T-cell (primary cell): ENCODE results near the gene SH3RF3. TPM values are rescaled to one million over a fixed set of nuclear protein-coding genes. Genes with fewer than 3 reads are reported as not detected.
"Not testable (repeated sequence)": the region's sequence is repeated elsewhere in the genome, so short reads cannot be mapped to it uniquely, and the experiment has no call there.

Source experiments
- ATAC-seq, 4 experiments: fragments of 200-7000 bp in 3 of 4; fragments of 150-1000 bp in 1 of 4; cut with Tn5 transposase; replicated peaks in 1 of 4; 1 replicate in 3 of 4; 2 replicates in 1 of 4; pipeline ENCODE4 v1.10.0; 2021; ENCODE audit warnings: moderate library complexity in 3 of 4, mild to moderate bottlenecking in 2 of 4, moderate number of reproducible peaks in 1 of 4
- CTCF ChIA-PET, 2 donors: fragments of 300-600 bp; sonication (Branson Sonifier 250); formaldehyde crosslinking; loops; one replicate each; lab custom pipeline; 2022; ENCODE audit warnings: antibody characterized with exemption in 2 of 2; lab: Charles Lee
- POLR2A ChIA-PET, 2 donors: fragments of 300-600 bp; sonication (Branson Sonifier 250); formaldehyde crosslinking; loops; one replicate each; lab custom pipeline; 2022; ENCODE audit warnings: antibody characterized with exemption in 2 of 2; lab: Charles Lee
- DNase-seq, 35 experiments: peaks; one replicate each; pipeline versions ENCODE4 v3.0.0 to v3.0.0-alpha.2; 2013 to 2023
- H3K27ac ChIP-seq: one replicate; pipeline ENCODE4 v1.5.1; 2013; ENCODE audit warnings: low read length
- H3K27me3 ChIP-seq, 2 experiments: replicated peaks in 1 of 2; 1 replicate in 1 of 2; 2 replicates in 1 of 2; pipeline versions ENCODE4 v1.6.1 to v1.7.0; 2013; ENCODE audit warnings: low read length in 1 of 2, mixed read lengths in 1 of 2; ENCODE audit not compliant: control insufficient read depth in 2 of 2, insufficient read depth in 2 of 2; ENCODE audit errors: extremely low read depth in 1 of 2
- H3K36me3 ChIP-seq, 2 donors: 1 replicate in 1 of 2; 2 replicates in 1 of 2; pipeline versions ENCODE4 v1.6.1 to v1.7.0; 2013; ENCODE audit warnings: low read length in 1 of 2; ENCODE audit not compliant: control insufficient read depth in 2 of 2, insufficient read depth in 1 of 2; ENCODE audit errors: extremely low read depth in 1 of 2
- H3K4me1 ChIP-seq, 2 experiments: 1 replicate in 1 of 2; 2 replicates in 1 of 2; pipeline versions ENCODE4 v1.6.1 to v1.7.0; 2013; ENCODE audit warnings: low read length in 2 of 2, mixed read lengths in 1 of 2; ENCODE audit not compliant: insufficient read depth in 2 of 2, control insufficient read depth in 1 of 2; ENCODE audit errors: extremely low read depth in 1 of 2
- H3K4me3 ChIP-seq, 2 donors: 1 replicate in 1 of 2; 2 replicates in 1 of 2; pipeline versions ENCODE4 v1.5.1 to v1.7.0; 2013; ENCODE audit warnings: mild to moderate bottlenecking in 2 of 2, low read length in 1 of 2, moderate library complexity in 1 of 2; ENCODE audit not compliant: control insufficient read depth in 1 of 2; ENCODE audit errors: extremely low read depth in 1 of 2
- H3K9me3 ChIP-seq: 2 replicates; pipeline ENCODE4 v1.7.0; 2013
- H3K27ac Mint-ChIP-seq, 2 donors: one replicate each; pipeline ENCODE4 v1.8.0; 2020 to 2021; ENCODE audit warnings: mild to moderate bottlenecking in 2 of 2, mixed read lengths in 2 of 2
- H3K27me3 Mint-ChIP-seq, 2 donors: one replicate each; pipeline ENCODE4 v1.8.0; 2021 to 2022; ENCODE audit warnings: mixed read lengths in 2 of 2
- H3K36me3 Mint-ChIP-seq: one replicate; pipeline ENCODE4 v1.8.0; 2021; ENCODE audit warnings: mixed read lengths
- H3K4me1 Mint-ChIP-seq, 3 donors: one replicate each; pipeline ENCODE4 v1.8.0; 2020 to 2022; ENCODE audit warnings: mixed read lengths in 3 of 3, mild to moderate bottlenecking in 1 of 3
- H3K4me3 Mint-ChIP-seq, 3 donors: one replicate each; pipeline ENCODE4 v1.8.0; 2020 to 2022; ENCODE audit warnings: mild to moderate bottlenecking in 3 of 3, mixed read lengths in 3 of 3, moderate library complexity in 3 of 3
- H3K9me3 Mint-ChIP-seq, 3 donors: one replicate each; pipeline ENCODE4 v1.8.0; 2020 to 2022; ENCODE audit warnings: mixed read lengths in 3 of 3
- WGBS: methylation state at CpG from one replicate; pipeline ENCODE4 v1.1.5; 2013; ENCODE audit warnings: missing lambda C conversion rate; ENCODE audit not compliant: insufficient coverage; 5-methylcytosine and 5-hydroxymethylcytosine counted together
- total RNA-seq, 35 experiments: library from RNA in 6 of 35; stranded (reverse) in 6 of 35; fragments of 120-200 nt in 1 of 35; gene quantifications; one replicate each; pipeline versions ENCODE4 v1.2.1 to v1.2.4 and lab custom pipeline; 2013 to 2026

The SH3RF3 gene
- total RNA-seq, 5 donors from 2014 or later (not counting 1 experiment from before 2014, with no cell fraction given), result 1.8 to 4.6 (median 3.6) TPM

GRCh38 chr2:109533823-109534222, 404.8 kb downstream of the SH3RF3 start:
- no peaks in the 10 kb centered on the region for H3K9me3 ChIP-seq
- H3K4me3 ChIP-seq, result no peak overlapping the region
- Mint-ChIP-seq H3K27me3 (peaks cover 5 to 27% of the 10 kb centered on the region in 2 donors), H3K9me3 (no peaks in the 10 kb centered on the region), H3K27ac (no peak overlapping the region), H3K36me3 (no peaks in the 10 kb centered on the region), H3K4me1 (no peaks in the 10 kb centered on the region), H3K4me3 (no peak overlapping the region)
- no peaks in the 10 kb centered on the region for H3K36me3 ChIP-seq
- ChIA-PET POLR2A (no interaction called here), CTCF (interaction anchor here in 1 of 2 donors (2.7 kb wide), 1 partner anchor 9 kb away, joined by 9 read pairs; no protein-coding TSS in a partner anchor)
- no peaks in the 10 kb centered on the region for H3K4me1 ChIP-seq
- H3K27me3 ChIP-seq, result peaks cover 0 to 18% of the 10 kb centered on the region in 2 experiments
- no peak overlapping the region for H3K27ac ChIP-seq
- WGBS, result 91% methylated on average over 6 of the region's 7 CpGs
- DNase-seq (no peak), ATAC-seq (no peak)

- Histone ChIP-seq H3K4me1 (no peaks in the 10 kb centered on the region), H3K4me3 (no peak overlapping the region), H3K27ac (no peak overlapping the region), H3K9me3 (no peaks in the 10 kb centered on the region), H3K27me3 (peaks cover 0 to 6% of the 10 kb centered on the region in 2 experiments), H3K36me3 (no peaks in the 10 kb centered on the region)
- ATAC-seq, result no peak
- Mint-ChIP-seq H3K36me3 (no peaks in the 10 kb centered on the region), H3K4me1 (no peaks in the 10 kb centered on the region), H3K4me3 (no peak overlapping the region), H3K27ac (no peak overlapping the region), H3K27me3 (peaks cover 4 to 22% of the 10 kb centered on the region in 2 donors), H3K9me3 (no peaks in the 10 kb centered on the region)
- DNase-seq, result no peak
- ChIA-PET CTCF (interaction anchor here in 1 of 2 donors (0.5 kb wide), 1 partner anchor 13 kb away, joined by 4 read pairs; no protein-coding TSS in a partner anchor), POLR2A (no interaction called here)
- WGBS, result 70% methylated on average over 4 of the region's 6 CpGs
Measured at GRCh38 chr2:109535217-109535946, 406.4 kb downstream of the SH3RF3 start.

GRCh38 chr2:109536556-109536955, 407.6 kb downstream of the SH3RF3 start:
- H3K36me3 ChIP-seq, CTCF ChIA-PET, DNase-seq, H3K9me3 Mint-ChIP-seq, H3K27me3 ChIP-seq, ATAC-seq, H3K4me3 ChIP-seq, POLR2A ChIA-PET, H3K4me1 Mint-ChIP-seq, H3K36me3 Mint-ChIP-seq, H3K4me3 Mint-ChIP-seq, H3K9me3 ChIP-seq, H3K27ac ChIP-seq, H3K27ac Mint-ChIP-seq, H3K4me1 ChIP-seq: not testable (repeated sequence)
- WGBS, result 56% methylated on average over 3 of the region's 3 CpGs
- peaks cover 4 to 17% of the 10 kb centered on the region in 2 donors for H3K27me3 Mint-ChIP-seq

- CTCF ChIA-PET, result no interaction called here
Measured at GRCh38 chr2:109537565-109538222, 408.7 kb downstream of the SH3RF3 start.

GRCh38 chr2:109538546-109538945, 409.5 kb downstream of the SH3RF3 start:
- ATAC-seq (no peak), DNase-seq (no peak)
- H3K4me1 ChIP-seq, result no peaks in the 10 kb centered on the region
- Mint-ChIP-seq H3K9me3 (no peaks in the 10 kb centered on the region), H3K4me1 (no peaks in the 10 kb centered on the region), H3K27ac (no peak overlapping the region), H3K27me3 (peaks cover 0 to 11% of the 10 kb centered on the region in 2 donors), H3K36me3 (no peaks in the 10 kb centered on the region), H3K4me3 (no peak overlapping the region)
- ChIA-PET POLR2A (no interaction called here), CTCF (no interaction called here)
- no peaks in the 10 kb centered on the region for H3K36me3 ChIP-seq
- no peak overlapping the region for H3K4me3 ChIP-seq
- no peaks in the 10 kb centered on the region for H3K9me3 ChIP-seq
- 88% methylated on average over 2 of the region's 8 CpGs for WGBS
- peaks cover 2 to 3% of the 10 kb centered on the region in 2 experiments for H3K27me3 ChIP-seq
- no peak overlapping the region for H3K27ac ChIP-seq

More at GRCh38 chr2:109537565-109538222, 408.7 kb downstream of the SH3RF3 start:
- Mint-ChIP-seq H3K27ac (no peak overlapping the region), H3K36me3 (no peaks in the 10 kb centered on the region), H3K9me3 (no peaks in the 10 kb centered on the region), H3K4me3 (no peak overlapping the region), H3K4me1 (no peaks in the 10 kb centered on the region), H3K27me3 (peaks cover 0 to 11% of the 10 kb centered on the region in 2 donors)
- Histone ChIP-seq H3K4me1 (no peaks in the 10 kb centered on the region), H3K4me3 (no peak overlapping the region), H3K9me3 (no peaks in the 10 kb centered on the region), H3K36me3 (no peaks in the 10 kb centered on the region), H3K27me3 (peaks cover 2 to 3% of the 10 kb centered on the region in 2 experiments), H3K27ac (no peak overlapping the region)
- DNase-seq, result no peak
- ATAC-seq, result no peak
- 82% methylated on average over 8 of the region's 10 CpGs for WGBS
- POLR2A ChIA-PET, result no interaction called here

GRCh38 chr2:109542384-109542783, 413.4 kb downstream of the SH3RF3 start:
- no peak overlapping the region for H3K4me3 Mint-ChIP-seq
- H3K4me1 Mint-ChIP-seq, result no peaks in the 10 kb centered on the region
- DNase-seq, result no peak
- no peak overlapping the region for H3K27ac Mint-ChIP-seq
- ATAC-seq, result no peak
- H3K9me3 Mint-ChIP-seq, result no peaks in the 10 kb centered on the region
- no peaks in the 10 kb centered on the region for H3K4me1 ChIP-seq
- CTCF ChIA-PET, result interaction anchor here in 1 of 2 donors (2.0 kb wide), 1 partner anchor 9 kb away, joined by 9 read pairs; no protein-coding TSS in a partner anchor
- H3K27ac ChIP-seq, result no peak overlapping the region
- no peak overlapping the region for H3K4me3 ChIP-seq
- H3K36me3 ChIP-seq, result no peaks in the 10 kb centered on the region
- no peaks in the 10 kb centered on the region for H3K9me3 ChIP-seq
- H3K27me3 Mint-ChIP-seq, result peaks cover 0 to 4% of the 10 kb centered on the region in 2 donors
- H3K36me3 Mint-ChIP-seq, result no peaks in the 10 kb centered on the region
- peaks cover 2 to 3% of the 10 kb centered on the region in 2 experiments for H3K27me3 ChIP-seq
- WGBS, result 93% methylated on average over 3 of the region's 6 CpGs
- POLR2A ChIA-PET, result interaction anchor here in 1 of 2 donors (0.6 kb wide), 1 partner anchor 93 kb away, joined by 3 read pairs; no protein-coding TSS in a partner anchor
